Activated T-cell treated with anti-CD3 and anti-CD28 coated beads, Interleukin-2, amount 50 U/mL, for 72 hours (primary cell): ENCODE data around the gene IDH3B. TPM values are rescaled to one million over a fixed set of nuclear protein-coding genes. Genes with fewer than 3 reads are reported as not detected.

Experiments used
- ATAC-seq, 2 donors: fragments of 150-1000 bp; cut with Tn5 transposase; replicated peaks in 1 of 2; 2 replicates each; pipeline ENCODE4 v1.10.0; 2021; ENCODE audit warnings: moderate library complexity in 2 of 2, mild to moderate bottlenecking in 1 of 2
- DNase-seq, 2 donors: peaks; one replicate each; pipeline ENCODE4 v3.0.0; 2021 to 2022; ENCODE audit warnings: mixed read lengths in 1 of 2
- H3K27ac Mint-ChIP-seq: one replicate; pipeline ENCODE4 v1.8.0; 2022; ENCODE audit warnings: mild to moderate bottlenecking, moderate library complexity, mixed read lengths
- H3K27me3 Mint-ChIP-seq: one replicate; pipeline ENCODE4 v1.8.0; 2022; ENCODE audit warnings: low read depth, mixed read lengths
- H3K36me3 Mint-ChIP-seq, 2 donors: one replicate each; pipeline ENCODE4 v1.8.0; 2022; ENCODE audit warnings: mixed read lengths in 2 of 2, mild to moderate bottlenecking in 1 of 2; ENCODE audit not compliant: insufficient read depth in 2 of 2
- H3K4me1 Mint-ChIP-seq: one replicate; pipeline ENCODE4 v1.8.0; 2022; ENCODE audit warnings: low read depth, mixed read lengths
- H3K4me3 Mint-ChIP-seq, 2 donors: one replicate each; pipeline ENCODE4 v1.8.0; 2022; ENCODE audit warnings: mild to moderate bottlenecking in 2 of 2, mixed read lengths in 2 of 2, moderate library complexity in 2 of 2
- H3K9me3 Mint-ChIP-seq, 2 donors: one replicate each; pipeline ENCODE4 v1.8.0; 2022; ENCODE audit warnings: mixed read lengths in 2 of 2
- total RNA-seq, 2 donors: library from RNA; stranded (reverse); gene quantifications; one replicate each; pipeline ENCODE4 v1.2.3, GENCODE V29; 2022

IDH3B gene
- total RNA-seq = 100 to 1,000 TPM; 101 to 127 TPM

GRCh38 chr20:2663887-2664719, at the start of gene IDH3B:
Gene IDH3B (minus strand): TSS chr20:2664216. CDS start chr20:2664188, 28 bp downstream.
- DNase-seq (peak; percentile 92 to 93), ATAC-seq (peak; percentile 87 to 99)
- Mint-ChIP-seq H3K9me3 (no peaks in the 10 kb centered on the region), H3K4me3 (peak within 1 kb of the TSS; percentile 85 to 96), H3K36me3 (peaks cover 6 to 8% of the 10 kb centered on the region in 2 donors), H3K27me3 (peaks cover 8% of the 10 kb centered on the region), H3K4me1 (peaks cover 32% of the 10 kb centered on the region), H3K27ac (peak within 1 kb of the TSS; percentile 90)

GRCh38 chr20:2713285-2713684, 49.3 kb upstream of the IDH3B start:
- peak; percentile 54 to 62 for ATAC-seq
- DNase-seq = no peak
- Mint-ChIP-seq H3K27ac (no peak overlapping the region), H3K27me3 (no peaks in the 10 kb centered on the region), H3K4me1 (no peaks in the 10 kb centered on the region), H3K36me3 (no peaks in the 10 kb centered on the region), H3K4me3 (no peak overlapping the region), H3K9me3 (no peaks in the 10 kb centered on the region)

- Mint-ChIP-seq H3K4me1 (peaks cover 10% of the 10 kb centered on the region), H3K4me3 (no peak overlapping the region), H3K27ac (no peak overlapping the region), H3K27me3 (peaks cover 10% of the 10 kb centered on the region), H3K36me3 (no peaks in the 10 kb centered on the region), H3K9me3 (no peaks in the 10 kb centered on the region)
- ATAC-seq = no peak
- no peak for DNase-seq
Measured at GRCh38 chr20:2709205-2709981, 45.4 kb upstream of the IDH3B start.

GRCh38 chr20:2708665-2709064, 44.6 kb upstream of the IDH3B start:
- Mint-ChIP-seq H3K36me3 (no peaks in the 10 kb centered on the region), H3K27ac (no peak overlapping the region), H3K27me3 (peaks cover 10% of the 10 kb centered on the region), H3K9me3 (no peaks in the 10 kb centered on the region), H3K4me3 (no peak overlapping the region), H3K4me1 (peaks cover 10% of the 10 kb centered on the region)
- no peak for ATAC-seq
- DNase-seq = no peak

- Mint-ChIP-seq H3K4me1 (peaks cover 10% of the 10 kb centered on the region), H3K36me3 (no peaks in the 10 kb centered on the region), H3K27me3 (peaks cover 10% of the 10 kb centered on the region), H3K9me3 (no peaks in the 10 kb centered on the region), H3K27ac (no peak overlapping the region), H3K4me3 (no peak overlapping the region)
- DNase-seq (no peak), ATAC-seq (no peak)
Measured at GRCh38 chr20:2708073-2708415, 44.0 kb upstream of the IDH3B start.

GRCh38 chr20:2707353-2708072, 43.5 kb upstream of the IDH3B start:
- ATAC-seq (no peak), DNase-seq (no peak)
- Mint-ChIP-seq H3K27ac (no peak overlapping the region), H3K4me3 (peak overlapping the region in 1 of 2 donors; percentile 2), H3K9me3 (no peaks in the 10 kb centered on the region), H3K27me3 (peaks cover 10% of the 10 kb centered on the region), H3K4me1 (peaks cover 10% of the 10 kb centered on the region), H3K36me3 (no peaks in the 10 kb centered on the region)

- Mint-ChIP-seq H3K4me3 (peak overlapping the region; percentile 32 to 35), H3K9me3 (no peaks in the 10 kb centered on the region), H3K36me3 (no peaks in the 10 kb centered on the region), H3K27me3 (peaks cover 10% of the 10 kb centered on the region), H3K27ac (no peak overlapping the region), H3K4me1 (peaks cover 10% of the 10 kb centered on the region)
- ATAC-seq = peak; percentile 57 to 75
- no peak for DNase-seq
Measured at GRCh38 chr20:2706688-2707352, 42.8 kb upstream of the IDH3B start.

- H3K4me3 Mint-ChIP-seq = no peak overlapping the region
- H3K27me3 Mint-ChIP-seq = peaks cover 10% of the 10 kb centered on the region
- no peaks in the 10 kb centered on the region for H3K36me3 Mint-ChIP-seq
- DNase-seq (no peak), ATAC-seq (no peak)
- peaks cover 10% of the 10 kb centered on the region for H3K4me1 Mint-ChIP-seq
- no peak overlapping the region for H3K27ac Mint-ChIP-seq
- H3K9me3 Mint-ChIP-seq = no peaks in the 10 kb centered on the region
Measured at GRCh38 chr20:2705931-2706645, 42.1 kb upstream of the IDH3B start.

GRCh38 chr20:2703716-2704475, 39.9 kb upstream of the IDH3B start:
- H3K27ac Mint-ChIP-seq = no peak overlapping the region
- no peak overlapping the region for H3K4me3 Mint-ChIP-seq
- H3K9me3 Mint-ChIP-seq = no peaks in the 10 kb centered on the region
- peaks cover 17% of the 10 kb centered on the region for H3K27me3 Mint-ChIP-seq
- H3K36me3 Mint-ChIP-seq = no peaks in the 10 kb centered on the region
- DNase-seq = no peak
- no peak for ATAC-seq
- H3K4me1 Mint-ChIP-seq = peaks cover 10% of the 10 kb centered on the region

- Mint-ChIP-seq H3K27ac (no peak overlapping the region), H3K36me3 (no peaks in the 10 kb centered on the region), H3K27me3 (peaks cover 14% of the 10 kb centered on the region), H3K4me3 (no peak overlapping the region), H3K9me3 (no peaks in the 10 kb centered on the region), H3K4me1 (peaks cover 2% of the 10 kb centered on the region)
- ATAC-seq (no peak), DNase-seq (no peak)
Measured at GRCh38 chr20:2701671-2702081, 37.7 kb upstream of the IDH3B start.

- Mint-ChIP-seq H3K9me3 (no peaks in the 10 kb centered on the region), H3K4me3 (no peak overlapping the region), H3K27me3 (peaks cover 18% of the 10 kb centered on the region), H3K27ac (no peak overlapping the region), H3K36me3 (no peaks in the 10 kb centered on the region), H3K4me1 (no peaks in the 10 kb centered on the region)
- no peak for DNase-seq
- ATAC-seq = no peak
Measured at GRCh38 chr20:2700913-2701620, 37.1 kb upstream of the IDH3B start.
